Activated CD8-positive, alpha-beta T cell treated with anti-CD3 and anti-CD28 coated beads for 36 hours (primary cell): ENCODE data around the gene MTX1. TPM values are rescaled to one million over a fixed set of nuclear protein-coding genes. Genes with fewer than 3 reads are reported as not detected.
"Not testable (repeated sequence)": the region's sequence is repeated elsewhere in the genome, so short reads cannot be mapped to it uniquely, and the experiment has no call there.

Experiments
- ATAC-seq: fragments of 200-7000 bp; cut with Tn5 transposase; one replicate; pipeline ENCODE4 v1.10.0; 2021; ENCODE audit warnings: mild to moderate bottlenecking, moderate library complexity
- CTCF ChIA-PET: fragments of 350-600 bp; sonication (Branson Sonifier 250); formaldehyde crosslinking; loops from one replicate; lab custom pipeline; 2021; ENCODE audit warnings: antibody characterized with exemption; lab: Charles Lee
- POLR2A ChIA-PET: fragments of 350-600 bp; sonication (Branson Sonifier 250); formaldehyde crosslinking; loops from one replicate; lab custom pipeline; 2021; ENCODE audit warnings: antibody characterized with exemption; lab: Charles Lee
- DNase-seq: peaks from one replicate; pipeline ENCODE4 v3.0.0-alpha.2; 2020
- H3K27ac Mint-ChIP-seq: one replicate; pipeline ENCODE4 v1.8.0; 2021; ENCODE audit warnings: mild to moderate bottlenecking, mixed read lengths
- H3K27me3 Mint-ChIP-seq: one replicate; pipeline ENCODE4 v1.8.0; 2021; ENCODE audit warnings: mixed read lengths
- H3K36me3 Mint-ChIP-seq: one replicate; pipeline ENCODE4 v1.8.0; 2021; ENCODE audit warnings: low read depth, mixed read lengths
- H3K4me1 Mint-ChIP-seq: one replicate; pipeline ENCODE4 v1.8.0; 2021; ENCODE audit warnings: low read depth, mixed read lengths
- H3K4me3 Mint-ChIP-seq: one replicate; pipeline ENCODE4 v1.8.0; 2021; ENCODE audit warnings: mild to moderate bottlenecking, moderate library complexity, mixed read lengths
- H3K9me3 Mint-ChIP-seq: one replicate; pipeline ENCODE4 v1.8.0; 2021; ENCODE audit warnings: mixed read lengths
- CTCF ChIP-seq: fragments of 200-600 bp; IDR thresholded peaks from one replicate; pipeline ENCODE4 v1.8.0; 2022; ENCODE audit warnings: antibody characterized with exemption, mild to moderate bottlenecking
- intact Hi-C: fragments of 100-400 bp; cut with micrococcal nuclease; formaldehyde crosslinking; loops from one replicate; pipeline ENCODE4 v1.10.0; 2022
- total RNA-seq, 2 experiments: library from RNA; stranded (reverse); gene quantifications; one replicate each; pipeline ENCODE4 v1.2.3, GENCODE V29; 2021

The MTX1 gene
- total RNA-seq, 2 experiments from 2014 or later: 59.2 to 61.0 TPM

- Mint-ChIP-seq H3K9me3 (no peaks in the 10 kb centered on the region), H3K4me1 (peaks cover 28% of the 10 kb centered on the region), H3K4me3 (peak overlapping the region; percentile 90), H3K27ac (peak overlapping the region; percentile 99), H3K36me3 (no peaks in the 10 kb centered on the region), H3K27me3 (no peaks in the 10 kb centered on the region)
- TF ChIP-seq CTCF: peak; percentile 98
- CTCF ChIA-PET: interaction anchor here (0.8 to 7.5 kb wide), 27 partner anchors 11 to 220 kb away, joined by 3 to 175 read pairs (median 4); partner anchors contain the start of genes KRTCAP2, MTX1, SLC50A1 and THBS3
- intact Hi-C loops: no loop called here
- ATAC-seq: peak; percentile 62
- POLR2A ChIA-PET: interaction anchor here (0.6 to 5.8 kb wide), 20 partner anchors 9 to 666 kb away, joined by 3 to 57 read pairs (median 4); partner anchors contain the start of genes KRTCAP2, MTX1, SYT11 and THBS3
- DNase-seq: peak; percentile 84
These were observed 15.1 kb upstream of the MTX1 start for GRCh38 chr1:155193275-155193990.

- H3K36me3 Mint-ChIP-seq: not testable (repeated sequence)
These were observed 14.6 kb upstream of the MTX1 start for GRCh38 chr1:155193991-155194240.

GRCh38 chr1:155195201-155196102 is 13.0 kb upstream of the MTX1 start:
- H3K4me1 Mint-ChIP-seq: peaks cover 28% of the 10 kb centered on the region
- TF ChIP-seq CTCF: no peak
- no peaks in the 10 kb centered on the region for H3K9me3 Mint-ChIP-seq
- H3K4me3 Mint-ChIP-seq: peak overlapping the region; percentile 75
- ChIA-PET CTCF (interaction anchor here (0.8 to 7.5 kb wide), 12 partner anchors 12 to 110 kb away, joined by 3 to 175 read pairs (median 12); partner anchors contain the start of genes KRTCAP2, MTX1, SLC50A1 and THBS3), POLR2A (interaction anchor here (0.7 to 5.8 kb wide), 9 partner anchors 11 to 48 kb away, joined by 3 to 57 read pairs (median 6); partner anchors contain the start of genes KRTCAP2, MTX1, THBS3 and TRIM46)
- H3K27ac Mint-ChIP-seq: peak overlapping the region; percentile 66
- ATAC-seq: no peak
- DNase-seq: no peak
- no peaks in the 10 kb centered on the region for H3K27me3 Mint-ChIP-seq
- H3K36me3 Mint-ChIP-seq: no peaks in the 10 kb centered on the region
- intact Hi-C loops: no loop called here

More at GRCh38 chr1:155193991-155194240, 14.6 kb upstream of the MTX1 start:
- Mint-ChIP-seq H3K4me3 (peak overlapping the region; percentile 90), H3K4me1 (peaks cover 28% of the 10 kb centered on the region), H3K27ac (peak overlapping the region; percentile 99)
- intact Hi-C loops, H3K9me3 Mint-ChIP-seq, H3K27me3 Mint-ChIP-seq, ATAC-seq, DNase-seq: not testable (repeated sequence)
- ChIA-PET CTCF (interaction anchor here (0.9 to 7.5 kb wide), 26 partner anchors 10 to 220 kb away, joined by 3 to 175 read pairs (median 4); partner anchors contain the start of genes KRTCAP2, MTX1, SLC50A1 and THBS3), POLR2A (interaction anchor here (0.6 to 5.8 kb wide), 19 partner anchors 10 to 666 kb away, joined by 3 to 57 read pairs (median 5); partner anchors contain the start of genes KRTCAP2, MTX1, SYT11 and THBS3)

- TF ChIP-seq CTCF: no peak
These were observed 12.2 kb upstream of the MTX1 start for GRCh38 chr1:155196103-155196892.

More at GRCh38 chr1:155196103-155196892, 12.2 kb upstream of the MTX1 start:
- Mint-ChIP-seq H3K4me1 (peaks cover 28% of the 10 kb centered on the region), H3K27ac (no peak overlapping the region), H3K36me3 (no peaks in the 10 kb centered on the region), H3K9me3 (no peaks in the 10 kb centered on the region), H3K27me3 (no peaks in the 10 kb centered on the region), H3K4me3 (peak overlapping the region; percentile 75)
- ATAC-seq (no peak), DNase-seq (no peak)
- intact Hi-C loops: no loop called here
- ChIA-PET CTCF (interaction anchor here (0.8 to 7.5 kb wide), 5 partner anchors 11 to 106 kb away, joined by 3 to 175 read pairs (median 3); partner anchors contain the start of genes KRTCAP2, MTX1, THBS3 and TRIM46), POLR2A (interaction anchor here (0.7 to 5.8 kb wide), 2 partner anchors 12 to 31 kb away, joined by 3 to 52 read pairs; partner anchors contain the start of genes MTX1 and THBS3)
